Central memory CD8-positive, alpha-beta T cell (primary cell): Measurements from ENCODE around the gene MAP3K13.

ENCODE experiments used
- ATAC-seq: fragments of 150-1000 bp; cut with Tn5 transposase; replicated peaks from 2 replicates; pipeline ENCODE4 v1.10.0; 2022; ENCODE audit warnings: mild to moderate bottlenecking, moderate FRiP score, moderate number of reproducible peaks; ENCODE audit not compliant: poor library complexity, severe bottlenecking; ENCODE audit errors: extremely low read depth
- DNase-seq, 2 donors: peaks; one replicate each; pipeline ENCODE4 v3.0.0; 2021; ENCODE audit warnings: low spot score in 2 of 2
- H3K27ac Mint-ChIP-seq: one replicate; pipeline ENCODE4 v1.8.0; 2022; ENCODE audit warnings: low read depth, mild to moderate bottlenecking, moderate library complexity, mixed read lengths
- H3K27me3 Mint-ChIP-seq: one replicate; pipeline ENCODE4 v1.8.0; 2022; ENCODE audit warnings: mixed read lengths
- H3K36me3 Mint-ChIP-seq: one replicate; pipeline ENCODE4 v1.8.0; 2022; ENCODE audit warnings: mild to moderate bottlenecking, moderate library complexity, mixed read lengths; ENCODE audit not compliant: insufficient read depth
- H3K4me1 Mint-ChIP-seq: one replicate; pipeline ENCODE4 v1.8.0; 2022; ENCODE audit warnings: mixed read lengths
- H3K4me3 Mint-ChIP-seq: one replicate; pipeline ENCODE4 v1.8.0; 2022; ENCODE audit warnings: mild to moderate bottlenecking, moderate library complexity, mixed read lengths
- H3K9me3 Mint-ChIP-seq: one replicate; pipeline ENCODE4 v1.8.0; 2022; ENCODE audit warnings: mixed read lengths

Gene MAP3K13

GRCh38 chr3:185486394-185486793 is 123.5 kb downstream of the MAP3K13 start:
- Mint-ChIP-seq H3K4me1 (peaks cover 12% of the 10 kb centered on the region), H3K27me3 (no peaks in the 10 kb centered on the region), H3K27ac (no peak overlapping the region), H3K36me3 (peaks cover 15% of the 10 kb centered on the region), H3K9me3 (no peaks in the 10 kb centered on the region), H3K4me3 (no peak overlapping the region)
- ATAC-seq (no peak), DNase-seq (no peak)

GRCh38 chr3:185488465-185488864 is 125.5 kb downstream of the MAP3K13 start:
- Mint-ChIP-seq H3K4me1 (peaks cover under 1% of the 10 kb centered on the region), H3K27ac (no peak overlapping the region), H3K9me3 (no peaks in the 10 kb centered on the region), H3K27me3 (no peaks in the 10 kb centered on the region), H3K36me3 (peaks cover 19% of the 10 kb centered on the region), H3K4me3 (no peak overlapping the region)
- ATAC-seq, result no peak
- DNase-seq, result no peak

GRCh38 chr3:185489462-185489861 is 126.5 kb downstream of the MAP3K13 start:
- no peak overlapping the region for H3K4me3 Mint-ChIP-seq
- DNase-seq, result no peak
- no peak overlapping the region for H3K27ac Mint-ChIP-seq
- H3K27me3 Mint-ChIP-seq, result no peaks in the 10 kb centered on the region
- H3K4me1 Mint-ChIP-seq, result peaks cover 5% of the 10 kb centered on the region
- no peak for ATAC-seq
- no peaks in the 10 kb centered on the region for H3K9me3 Mint-ChIP-seq
- peaks cover 29% of the 10 kb centered on the region for H3K36me3 Mint-ChIP-seq

- no peak for DNase-seq
- no peak for ATAC-seq
- Mint-ChIP-seq H3K36me3 (peaks cover 34% of the 10 kb centered on the region), H3K4me1 (peaks cover 8% of the 10 kb centered on the region), H3K27ac (no peak overlapping the region), H3K27me3 (no peaks in the 10 kb centered on the region), H3K9me3 (no peaks in the 10 kb centered on the region), H3K4me3 (no peak overlapping the region)
These were observed 127.3 kb downstream of the MAP3K13 start for GRCh38 chr3:185490241-185490640.

GRCh38 chr3:185498503-185499396 is 135.8 kb downstream of the MAP3K13 start, which contains the start of gene TMEM41A:
TSS of gene TMEM41A (minus strand) at chr3:185499035. CDS start at chr3:185498961, 74 bp downstream.
- DNase-seq (peak; percentile 78 to 82), ATAC-seq (peak; percentile 90)
- Mint-ChIP-seq H3K9me3 (no peaks in the 10 kb centered on the region), H3K4me1 (peaks cover 26% of the 10 kb centered on the region), H3K27me3 (peaks cover 11% of the 10 kb centered on the region), H3K36me3 (peaks cover 24% of the 10 kb centered on the region), H3K4me3 (peak within 1 kb of the TSS; percentile 91), H3K27ac (peak within 1 kb of the TSS; percentile 95)

- Mint-ChIP-seq H3K36me3 (peaks cover 4% of the 10 kb centered on the region), H3K9me3 (no peaks in the 10 kb centered on the region), H3K4me3 (no peak overlapping the region), H3K27ac (no peak overlapping the region), H3K4me1 (peaks cover 10% of the 10 kb centered on the region), H3K27me3 (peaks cover 11% of the 10 kb centered on the region)
- ATAC-seq (no peak), DNase-seq (no peak)
These were observed 140.1 kb downstream of the MAP3K13 start for GRCh38 chr3:185502987-185503386.

- Mint-ChIP-seq H3K36me3 (no peaks in the 10 kb centered on the region), H3K4me1 (peaks cover 6% of the 10 kb centered on the region), H3K4me3 (no peak overlapping the region), H3K9me3 (no peaks in the 10 kb centered on the region), H3K27ac (no peak overlapping the region), H3K27me3 (peaks cover 11% of the 10 kb centered on the region)
- ATAC-seq (no peak), DNase-seq (no peak)
These were observed 140.6 kb downstream of the MAP3K13 start for GRCh38 chr3:185503521-185503920.

GRCh38 chr3:185504636-185505035 is 141.7 kb downstream of the MAP3K13 start:
- Mint-ChIP-seq H3K9me3 (no peaks in the 10 kb centered on the region), H3K4me1 (no peaks in the 10 kb centered on the region), H3K27me3 (peaks cover 11% of the 10 kb centered on the region), H3K4me3 (no peak overlapping the region), H3K27ac (no peak overlapping the region), H3K36me3 (no peaks in the 10 kb centered on the region)
- ATAC-seq, result no peak
- no peak for DNase-seq

GRCh38 chr3:185507883-185508282 is 144.9 kb downstream of the MAP3K13 start:
- Mint-ChIP-seq H3K27me3 (peaks cover 8% of the 10 kb centered on the region), H3K4me1 (no peaks in the 10 kb centered on the region), H3K9me3 (no peaks in the 10 kb centered on the region), H3K4me3 (no peak overlapping the region), H3K36me3 (no peaks in the 10 kb centered on the region), H3K27ac (no peak overlapping the region)
- no peak for ATAC-seq
- no peak for DNase-seq

GRCh38 chr3:185508335-185508991 is 145.5 kb downstream of the MAP3K13 start:
- no peak for ATAC-seq
- H3K4me1 Mint-ChIP-seq, result no peaks in the 10 kb centered on the region
- H3K27ac Mint-ChIP-seq, result no peak overlapping the region
- DNase-seq, result no peak
- H3K36me3 Mint-ChIP-seq, result no peaks in the 10 kb centered on the region
- H3K4me3 Mint-ChIP-seq, result no peak overlapping the region
- peaks cover 2% of the 10 kb centered on the region for H3K27me3 Mint-ChIP-seq
- no peaks in the 10 kb centered on the region for H3K9me3 Mint-ChIP-seq

- Mint-ChIP-seq H3K4me1 (no peaks in the 10 kb centered on the region), H3K27ac (no peak overlapping the region), H3K27me3 (peaks cover 8% of the 10 kb centered on the region), H3K4me3 (no peak overlapping the region), H3K36me3 (peaks cover 3% of the 10 kb centered on the region), H3K9me3 (no peaks in the 10 kb centered on the region)
- no peak for ATAC-seq
- no peak for DNase-seq
These were observed 148.8 kb downstream of the MAP3K13 start for GRCh38 chr3:185511711-185512110.

- H3K9me3 Mint-ChIP-seq, result no peaks in the 10 kb centered on the region
- no peak overlapping the region for H3K27ac Mint-ChIP-seq
- ATAC-seq, result no peak
These were observed 154.6 kb downstream of the MAP3K13 start for GRCh38 chr3:185517387-185518130.

More at GRCh38 chr3:185517387-185518130, 154.6 kb downstream of the MAP3K13 start:
- no peak for DNase-seq
- no peak overlapping the region for H3K4me3 Mint-ChIP-seq
- peaks cover 3% of the 10 kb centered on the region for H3K36me3 Mint-ChIP-seq
- peaks cover 43% of the 10 kb centered on the region for H3K27me3 Mint-ChIP-seq
- H3K4me1 Mint-ChIP-seq, result no peaks in the 10 kb centered on the region
